ENCODE measurements around the gene LEPROT. TPM values are rescaled to one million over a fixed set of nuclear protein-coding genes. Genes with fewer than 3 reads are reported as not detected.

LEPROT gene
- polyA plus RNA-seq, 1 donor from 2014 or later = 39.2 TPM

DNA sequence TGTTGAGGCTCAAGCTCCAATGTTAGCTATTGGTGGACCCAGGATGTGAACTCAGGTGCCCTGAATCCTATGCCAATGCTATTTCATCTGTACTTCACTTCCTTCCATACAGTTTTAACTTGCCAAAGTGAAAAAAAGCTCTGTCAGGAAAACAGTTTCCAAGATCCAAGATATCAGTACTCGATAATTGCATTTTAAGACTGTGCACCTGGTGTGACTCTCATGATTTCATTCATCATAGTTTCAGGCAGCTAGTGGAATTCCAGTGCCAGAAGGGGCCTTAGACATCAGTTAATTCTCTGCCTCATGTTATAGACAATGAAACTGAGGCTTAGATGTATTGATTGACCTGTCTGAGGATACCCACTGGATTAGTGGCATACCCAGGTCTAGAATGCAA, 26.5 kb upstream of the LEPROT start:
- Histone ChIP-seq H3K9me2 (ENCODE audit: insufficient read depth, low read length) (no peaks in the 10 kb centered on the region), H3K9ac (ENCODE audit: low read length) (no peak overlapping the region), H3K4me2 (ENCODE audit: low read length) (no peak overlapping the region), H3K9me3 (ENCODE audit: low read length) (no peaks in the 10 kb centered on the region), H3K79me2 (replicated peaks; ENCODE audit: insufficient read depth, low read length) (no peaks in the 10 kb centered on the region), H3K36me3 (ENCODE audit: insufficient read depth, low read length) (peaks cover 17% of the 10 kb centered on the region), H3K4me3 (ENCODE audit: low read length) (no peak overlapping the region), H3K27ac (ENCODE audit: low read length) (no peak overlapping the region), H3K27me3 (ENCODE audit: insufficient read depth, low read depth, low read length) (no peaks in the 10 kb centered on the region), H4K20me1 (ENCODE audit: insufficient read depth) (no peaks in the 10 kb centered on the region), H3F3A (ENCODE audit: insufficient read depth, low read length, poor library complexity, severe bottlenecking) (no peaks in the 10 kb centered on the region), H2AFZ (ENCODE audit: low read depth, low read length) (no peak overlapping the region)
- no peak for TF ChIP-seq RAD21 (conservative IDR thresholded peaks at IDR 0.05)
- TF ChIP-seq EZH2 (IDR thresholded peaks at IDR 0.05; ENCODE audit: borderline replicate concordance, insufficient read depth, low read length, poor library complexity, severe bottlenecking) = no peak
- TF ChIP-seq, protein P1, sequence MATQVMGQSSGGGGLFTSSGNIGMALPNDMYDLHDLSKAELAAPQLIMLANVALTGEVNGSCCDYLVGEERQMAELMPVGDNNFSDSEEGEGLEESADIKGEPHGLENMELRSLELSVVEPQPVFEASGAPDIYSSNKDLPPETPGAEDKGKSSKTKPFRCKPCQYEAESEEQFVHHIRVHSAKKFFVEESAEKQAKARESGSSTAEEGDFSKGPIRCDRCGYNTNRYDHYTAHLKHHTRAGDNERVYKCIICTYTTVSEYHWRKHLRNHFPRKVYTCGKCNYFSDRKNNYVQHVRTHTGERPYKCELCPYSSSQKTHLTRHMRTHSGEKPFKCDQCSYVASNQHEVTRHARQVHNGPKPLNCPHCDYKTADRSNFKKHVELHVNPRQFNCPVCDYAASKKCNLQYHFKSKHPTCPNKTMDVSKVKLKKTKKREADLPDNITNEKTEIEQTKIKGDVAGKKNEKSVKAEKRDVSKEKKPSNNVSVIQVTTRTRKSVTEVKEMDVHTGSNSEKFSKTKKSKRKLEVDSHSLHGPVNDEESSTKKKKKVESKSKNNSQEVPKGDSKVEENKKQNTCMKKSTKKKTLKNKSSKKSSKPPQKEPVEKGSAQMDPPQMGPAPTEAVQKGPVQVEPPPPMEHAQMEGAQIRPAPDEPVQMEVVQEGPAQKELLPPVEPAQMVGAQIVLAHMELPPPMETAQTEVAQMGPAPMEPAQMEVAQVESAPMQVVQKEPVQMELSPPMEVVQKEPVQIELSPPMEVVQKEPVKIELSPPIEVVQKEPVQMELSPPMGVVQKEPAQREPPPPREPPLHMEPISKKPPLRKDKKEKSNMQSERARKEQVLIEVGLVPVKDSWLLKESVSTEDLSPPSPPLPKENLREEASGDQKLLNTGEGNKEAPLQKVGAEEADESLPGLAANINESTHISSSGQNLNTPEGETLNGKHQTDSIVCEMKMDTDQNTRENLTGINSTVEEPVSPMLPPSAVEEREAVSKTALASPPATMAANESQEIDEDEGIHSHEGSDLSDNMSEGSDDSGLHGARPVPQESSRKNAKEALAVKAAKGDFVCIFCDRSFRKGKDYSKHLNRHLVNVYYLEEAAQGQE (IDR thresholded peaks at IDR 0.05; ENCODE audit: borderline replicate concordance) = no peak
- TF ChIP-seq MXI1 (conservative IDR thresholded peaks at IDR 0.05; ENCODE audit: poor library complexity, severe bottlenecking) = no peak
- no peak for TF ChIP-seq TAF1 (IDR thresholded peaks at IDR 0.05; ENCODE audit: low read depth)
- TF ChIP-seq, protein P2, sequence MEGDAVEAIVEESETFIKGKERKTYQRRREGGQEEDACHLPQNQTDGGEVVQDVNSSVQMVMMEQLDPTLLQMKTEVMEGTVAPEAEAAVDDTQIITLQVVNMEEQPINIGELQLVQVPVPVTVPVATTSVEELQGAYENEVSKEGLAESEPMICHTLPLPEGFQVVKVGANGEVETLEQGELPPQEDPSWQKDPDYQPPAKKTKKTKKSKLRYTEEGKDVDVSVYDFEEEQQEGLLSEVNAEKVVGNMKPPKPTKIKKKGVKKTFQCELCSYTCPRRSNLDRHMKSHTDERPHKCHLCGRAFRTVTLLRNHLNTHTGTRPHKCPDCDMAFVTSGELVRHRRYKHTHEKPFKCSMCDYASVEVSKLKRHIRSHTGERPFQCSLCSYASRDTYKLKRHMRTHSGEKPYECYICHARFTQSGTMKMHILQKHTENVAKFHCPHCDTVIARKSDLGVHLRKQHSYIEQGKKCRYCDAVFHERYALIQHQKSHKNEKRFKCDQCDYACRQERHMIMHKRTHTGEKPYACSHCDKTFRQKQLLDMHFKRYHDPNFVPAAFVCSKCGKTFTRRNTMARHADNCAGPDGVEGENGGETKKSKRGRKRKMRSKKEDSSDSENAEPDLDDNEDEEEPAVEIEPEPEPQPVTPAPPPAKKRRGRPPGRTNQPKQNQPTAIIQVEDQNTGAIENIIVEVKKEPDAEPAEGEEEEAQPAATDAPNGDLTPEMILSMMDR (IDR thresholded peaks at IDR 0.05; ENCODE audit: poor library complexity, severe bottlenecking) = no peak
- TF ChIP-seq POLR2AphosphoS5 (IDR thresholded peaks at IDR 0.05) = no peak
- TF ChIP-seq SMC3 (conservative IDR thresholded peaks at IDR 0.05; ENCODE audit: poor library complexity) = no peak
- no peak for TF ChIP-seq EP300 (conservative IDR thresholded peaks at IDR 0.05; ENCODE audit: poor library complexity, severe bottlenecking)

DNA sequence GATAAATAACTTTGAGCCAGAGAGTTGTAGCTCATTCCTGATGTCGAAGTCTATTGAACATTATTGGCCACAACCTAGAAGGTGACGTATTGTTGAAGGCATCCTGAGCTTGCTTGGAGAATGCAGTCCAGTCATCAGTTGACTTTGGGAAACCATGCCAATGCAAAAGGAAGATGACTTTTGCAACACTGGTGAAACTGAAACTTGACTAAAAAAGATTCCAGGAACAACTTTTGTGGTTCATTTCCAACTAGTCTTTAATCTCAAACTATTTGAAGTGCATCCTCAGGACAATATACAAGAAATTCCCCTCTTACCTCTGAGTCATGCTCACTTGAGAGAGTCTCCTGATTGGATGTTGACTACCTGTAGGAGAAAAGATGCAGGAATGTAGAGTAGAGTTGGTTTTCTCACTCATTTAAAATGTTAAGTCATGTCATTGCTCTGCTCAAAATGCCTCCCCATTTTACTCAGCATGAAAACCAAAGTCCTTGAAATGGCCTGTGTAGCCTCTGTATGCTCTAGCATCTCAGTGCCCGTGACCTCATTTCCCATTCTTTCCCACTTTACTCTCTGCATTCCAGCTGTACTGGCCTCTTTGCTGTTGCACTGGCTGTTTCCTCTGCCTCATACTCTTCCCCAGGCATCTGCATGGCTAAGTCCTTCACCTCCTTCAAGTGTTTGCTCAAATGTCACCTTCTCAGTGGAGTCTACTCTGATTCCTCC, 24.4 kb upstream of the LEPROT start:
- Histone ChIP-seq H3K9me3 (ENCODE audit: low read length) (no peaks in the 10 kb centered on the region), H3K4me3 (ENCODE audit: low read length) (no peak overlapping the region), H3K4me2 (ENCODE audit: low read length) (no peak overlapping the region), H3F3A (ENCODE audit: insufficient read depth, low read length, poor library complexity, severe bottlenecking) (no peaks in the 10 kb centered on the region), H3K79me2 (replicated peaks; ENCODE audit: insufficient read depth, low read length) (no peaks in the 10 kb centered on the region), H3K9me2 (ENCODE audit: insufficient read depth, low read length) (no peaks in the 10 kb centered on the region), H3K36me3 (ENCODE audit: insufficient read depth, low read length) (peaks cover 16% of the 10 kb centered on the region), H3K27ac (ENCODE audit: low read length) (no peak overlapping the region), H2AFZ (ENCODE audit: low read depth, low read length) (no peak overlapping the region), H4K20me1 (ENCODE audit: insufficient read depth) (no peaks in the 10 kb centered on the region), H3K27me3 (ENCODE audit: insufficient read depth, low read depth, low read length) (no peaks in the 10 kb centered on the region), H3K9ac (ENCODE audit: low read length) (no peak overlapping the region)
- no peak for TF ChIP-seq RAD21 (conservative IDR thresholded peaks at IDR 0.05)
- no peak for TF ChIP-seq SMC3 (conservative IDR thresholded peaks at IDR 0.05; ENCODE audit: poor library complexity)
- TF ChIP-seq, protein P1 (IDR thresholded peaks at IDR 0.05; ENCODE audit: borderline replicate concordance) = no peak
- TF ChIP-seq POLR2AphosphoS5 (IDR thresholded peaks at IDR 0.05) = no peak
- no peak for TF ChIP-seq MXI1 (conservative IDR thresholded peaks at IDR 0.05; ENCODE audit: poor library complexity, severe bottlenecking)
- no peak for TF ChIP-seq EZH2 (IDR thresholded peaks at IDR 0.05; ENCODE audit: borderline replicate concordance, insufficient read depth, low read length, poor library complexity, severe bottlenecking)

All from neural cell (in vitro differentiated cells).